Osteocyte (in vitro differentiated cells): ENCODE data around the gene CAMK1D. TPM values are rescaled to one million over a fixed set of nuclear protein-coding genes. Genes with fewer than 3 reads are reported as not detected.

Source experiments
- DNase-seq: peaks from one replicate; pipeline ENCODE4 v3.0.0; 2021; ENCODE audit warnings: mixed read lengths; ENCODE audit not compliant: unreplicated experiment; ENCODE audit errors: extremely low spot score
- H3K27ac Mint-ChIP-seq: one replicate; pipeline ENCODE4 v1.8.0; 2021; ENCODE audit warnings: mild to moderate bottlenecking, mixed read lengths; ENCODE audit not compliant: unreplicated experiment
- H3K27me3 Mint-ChIP-seq: one replicate; pipeline ENCODE4 v1.8.0; 2021; ENCODE audit warnings: mixed read lengths; ENCODE audit not compliant: unreplicated experiment
- H3K36me3 Mint-ChIP-seq: one replicate; pipeline ENCODE4 v1.8.0; 2021; ENCODE audit warnings: mixed read lengths; ENCODE audit not compliant: unreplicated experiment
- H3K4me1 Mint-ChIP-seq: one replicate; pipeline ENCODE4 v1.8.0; 2021; ENCODE audit warnings: mixed read lengths; ENCODE audit not compliant: unreplicated experiment
- H3K4me3 Mint-ChIP-seq: one replicate; pipeline ENCODE4 v1.8.0; 2021; ENCODE audit warnings: mild to moderate bottlenecking, moderate library complexity, mixed read lengths; ENCODE audit not compliant: unreplicated experiment
- H3K9me3 Mint-ChIP-seq: one replicate; pipeline ENCODE4 v1.8.0; 2021; ENCODE audit warnings: mixed read lengths; ENCODE audit not compliant: unreplicated experiment
- total RNA-seq: library from RNA; stranded (reverse); gene quantifications from 2 replicates; pipeline ENCODE4 v1.2.1, GENCODE V29; 2021
- TF ChIP-seq, protein P1 (sequence below): fragments of 200-600 bp; sonication (generic); IDR thresholded peaks from 2 replicates; pipeline ENCODE4 v1.5.0; 2021; ENCODE audit warnings: antibody characterized with exemption, mild to moderate bottlenecking, moderate library complexity

Gene CAMK1D
- total RNA-seq, 1 donor from 2014 or later: 13.7 TPM

DNA sequence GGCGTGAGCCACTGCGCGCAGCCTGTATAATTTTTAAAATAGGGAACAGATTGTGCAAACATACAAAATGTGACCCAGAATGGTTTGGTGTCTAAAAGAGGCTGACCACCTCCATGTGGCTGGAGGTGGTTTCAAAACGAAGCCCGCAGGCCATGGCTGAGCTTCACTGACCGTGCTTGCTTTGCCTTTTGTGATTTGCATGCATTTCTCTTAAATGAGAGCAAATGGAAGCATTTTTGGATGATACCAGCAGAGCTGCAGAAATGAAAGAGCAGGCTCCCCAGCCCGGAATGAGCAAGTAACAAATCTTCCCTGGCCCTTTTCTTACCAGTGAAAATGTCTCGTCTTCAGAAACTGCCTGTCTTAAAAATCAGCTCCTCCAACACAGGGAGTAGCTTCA, 239.9 kb downstream of the CAMK1D start:
- no peaks in the 10 kb centered on the region for H3K9me3 Mint-ChIP-seq

DNA sequence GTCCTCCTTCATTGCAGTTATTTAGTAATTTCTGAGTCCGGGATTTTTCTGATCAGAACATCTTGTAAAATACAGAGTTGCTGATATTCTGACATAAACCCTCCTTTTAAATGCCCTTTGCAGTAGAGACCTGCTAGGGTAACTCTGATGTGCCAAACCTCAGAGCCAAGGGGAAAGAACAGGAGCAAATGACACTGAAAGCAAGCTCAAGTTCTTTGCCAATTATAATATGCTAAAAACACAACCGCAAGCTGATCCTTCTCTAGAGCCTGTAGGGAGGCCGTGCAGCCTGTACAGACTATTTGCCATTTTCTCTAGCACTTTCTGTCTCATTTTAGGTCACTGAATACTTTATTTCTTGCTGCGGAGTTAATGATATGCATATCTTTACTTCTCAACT, 240.4 kb downstream of the CAMK1D start:
- no peak for DNase-seq
- Mint-ChIP-seq H3K9me3 (no peaks in the 10 kb centered on the region), H3K4me3 (no peak overlapping the region), H3K36me3 (no peaks in the 10 kb centered on the region), H3K4me1 (peaks cover 1% of the 10 kb centered on the region), H3K27me3 (no peaks in the 10 kb centered on the region), H3K27ac (no peak overlapping the region)
- TF ChIP-seq, protein P1, sequence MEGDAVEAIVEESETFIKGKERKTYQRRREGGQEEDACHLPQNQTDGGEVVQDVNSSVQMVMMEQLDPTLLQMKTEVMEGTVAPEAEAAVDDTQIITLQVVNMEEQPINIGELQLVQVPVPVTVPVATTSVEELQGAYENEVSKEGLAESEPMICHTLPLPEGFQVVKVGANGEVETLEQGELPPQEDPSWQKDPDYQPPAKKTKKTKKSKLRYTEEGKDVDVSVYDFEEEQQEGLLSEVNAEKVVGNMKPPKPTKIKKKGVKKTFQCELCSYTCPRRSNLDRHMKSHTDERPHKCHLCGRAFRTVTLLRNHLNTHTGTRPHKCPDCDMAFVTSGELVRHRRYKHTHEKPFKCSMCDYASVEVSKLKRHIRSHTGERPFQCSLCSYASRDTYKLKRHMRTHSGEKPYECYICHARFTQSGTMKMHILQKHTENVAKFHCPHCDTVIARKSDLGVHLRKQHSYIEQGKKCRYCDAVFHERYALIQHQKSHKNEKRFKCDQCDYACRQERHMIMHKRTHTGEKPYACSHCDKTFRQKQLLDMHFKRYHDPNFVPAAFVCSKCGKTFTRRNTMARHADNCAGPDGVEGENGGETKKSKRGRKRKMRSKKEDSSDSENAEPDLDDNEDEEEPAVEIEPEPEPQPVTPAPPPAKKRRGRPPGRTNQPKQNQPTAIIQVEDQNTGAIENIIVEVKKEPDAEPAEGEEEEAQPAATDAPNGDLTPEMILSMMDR: no peak

More for the DNA sequence above, 239.9 kb downstream of the CAMK1D start:
- Mint-ChIP-seq H3K27ac (no peak overlapping the region), H3K36me3 (no peaks in the 10 kb centered on the region), H3K27me3 (no peaks in the 10 kb centered on the region), H3K4me1 (peaks cover 2% of the 10 kb centered on the region), H3K4me3 (no peak overlapping the region)
- TF ChIP-seq, protein P1: no peak
- no peak for DNase-seq

DNA sequence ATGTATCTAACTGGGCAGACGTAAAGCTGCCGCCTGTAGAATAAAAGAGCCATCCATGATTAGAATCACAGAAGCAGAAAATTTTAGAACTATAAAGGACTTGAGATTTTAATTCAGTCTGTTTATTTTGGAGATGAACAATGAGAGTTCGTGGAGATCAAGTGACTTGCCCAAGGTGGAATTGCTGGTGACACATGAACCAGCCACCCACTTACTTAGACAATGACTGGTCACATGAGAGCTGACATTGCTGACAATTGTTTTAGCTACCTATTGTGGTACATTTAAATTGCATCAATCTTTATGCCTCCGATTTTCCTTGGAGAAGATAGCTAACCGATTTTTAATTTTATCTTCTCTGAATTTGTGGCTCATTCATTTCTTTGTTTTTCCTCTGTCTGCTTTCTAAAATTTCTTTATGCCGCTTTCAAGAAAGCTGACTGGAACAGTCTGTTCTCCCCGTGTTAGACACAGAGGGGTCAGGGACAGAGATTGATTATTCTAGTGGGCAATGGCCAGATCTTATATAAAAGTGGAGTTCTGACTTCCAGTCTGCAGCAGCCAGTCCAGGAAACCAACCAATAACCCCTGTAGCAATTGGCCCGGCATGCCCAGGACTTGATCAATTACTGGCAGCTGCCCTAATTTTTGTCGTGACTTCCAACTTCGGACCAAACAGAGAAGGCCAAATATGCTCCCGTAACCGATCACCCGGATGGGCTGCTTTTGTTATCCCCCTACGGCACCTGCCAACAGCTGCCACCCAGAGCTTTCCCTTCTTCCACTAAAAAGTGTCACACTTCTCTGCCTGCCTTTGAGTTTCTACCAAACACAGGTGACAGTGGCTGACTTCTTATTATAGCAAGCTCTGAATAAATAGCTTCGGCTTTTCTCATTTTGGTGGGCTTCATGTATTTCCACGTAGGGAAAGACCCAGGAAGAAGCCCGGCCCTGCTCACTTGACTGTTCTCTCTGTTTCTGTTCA, 241.6 kb downstream of the CAMK1D start:
- no peak for DNase-seq

DNA sequence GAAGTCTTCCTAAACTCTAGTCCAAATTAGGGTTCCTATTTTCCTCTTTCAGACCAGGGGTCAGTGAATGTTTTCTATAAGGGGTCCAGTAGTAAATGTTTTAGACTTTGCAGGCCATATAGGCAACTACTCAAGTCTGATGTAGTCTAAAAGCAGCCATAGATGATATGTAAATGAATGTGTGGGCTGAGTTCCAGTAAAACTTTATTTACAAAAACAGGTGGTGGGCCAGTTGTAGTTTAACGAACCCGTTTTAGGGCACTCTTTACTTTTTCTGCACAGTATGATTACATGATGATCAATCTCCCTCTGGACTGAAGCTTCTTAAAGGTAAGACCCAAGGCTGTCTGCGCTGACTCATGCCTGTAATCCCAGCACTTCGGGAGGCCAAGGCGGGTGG, 243.6 kb downstream of the CAMK1D start:
- peaks cover 4% of the 10 kb centered on the region for H3K9me3 Mint-ChIP-seq
- H3K4me1 Mint-ChIP-seq: no peaks in the 10 kb centered on the region
- no peak for DNase-seq
- no peaks in the 10 kb centered on the region for H3K36me3 Mint-ChIP-seq
- no peaks in the 10 kb centered on the region for H3K27me3 Mint-ChIP-seq
- H3K4me3 Mint-ChIP-seq: no peak overlapping the region
- TF ChIP-seq, protein P1: no peak
- H3K27ac Mint-ChIP-seq: no peak overlapping the region

More for the DNA sequence above, 241.6 kb downstream of the CAMK1D start:
- Mint-ChIP-seq H3K36me3 (no peaks in the 10 kb centered on the region), H3K4me1 (no peaks in the 10 kb centered on the region), H3K27ac (no peak overlapping the region), H3K27me3 (no peaks in the 10 kb centered on the region), H3K9me3 (peaks cover 4% of the 10 kb centered on the region), H3K4me3 (no peak overlapping the region)
- TF ChIP-seq, protein P1: no peak

DNA sequence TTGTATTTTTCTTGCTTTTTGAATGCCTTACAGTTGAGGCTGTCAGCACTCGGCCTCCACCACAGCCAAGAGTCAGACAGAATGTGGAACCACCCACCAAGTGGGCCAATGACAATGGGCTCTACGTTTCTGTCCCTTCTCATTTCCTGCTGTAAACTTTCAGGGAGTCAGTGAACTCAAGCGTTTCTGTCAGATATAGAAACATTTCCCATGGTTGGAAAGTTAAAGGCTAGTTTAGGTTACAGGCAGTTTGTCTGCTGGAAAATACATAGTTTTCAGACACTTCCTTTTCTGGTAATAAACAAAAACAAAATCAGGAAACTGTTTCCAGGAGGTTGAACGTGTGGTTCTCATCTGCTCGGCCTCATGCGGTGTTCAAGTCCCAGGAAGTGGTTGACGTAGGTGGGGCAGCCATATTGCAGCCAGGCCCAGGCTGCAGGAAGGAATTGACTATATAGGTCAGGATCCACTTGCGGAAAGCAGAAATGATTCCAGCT, 245.1 kb downstream of the CAMK1D start:
- TF ChIP-seq, protein P1: no peak
- no peaks in the 10 kb centered on the region for H3K4me1 Mint-ChIP-seq
- H3K36me3 Mint-ChIP-seq: no peaks in the 10 kb centered on the region
- no peak overlapping the region for H3K4me3 Mint-ChIP-seq
- H3K9me3 Mint-ChIP-seq: peaks cover 4% of the 10 kb centered on the region
- no peak for DNase-seq
- no peaks in the 10 kb centered on the region for H3K27me3 Mint-ChIP-seq
- no peak overlapping the region for H3K27ac Mint-ChIP-seq
